GM23338 (cell line): ENCODE results near the gene RIOK1.

ENCODE experiments used
- CTCF ChIP-seq, 2 experiments: fragments of 200-600 bp in 1 of 2; sonication (generic) in 1 of 2; conservative IDR thresholded peaks; 2 replicates each; pipeline versions ENCODE4 v1.5.1 to v1.6.1; 2016 to 2017; ENCODE audit warnings: antibody characterized with exemption in 2 of 2, low read depth in 2 of 2, mild to moderate bottlenecking in 2 of 2, moderate library complexity in 1 of 2
- EZH2 ChIP-seq: fragments of 200-600 bp; sonication (generic); IDR thresholded peaks from one replicate; pipeline ENCODE4 v1.8.0; 2017; ENCODE audit warnings: antibody characterized with exemption, mild to moderate bottlenecking, low read depth; ENCODE audit not compliant: unreplicated experiment
- EZH2phosphoT487 ChIP-seq: fragments of 200-600 bp; sonication (generic); IDR thresholded peaks from one replicate; pipeline ENCODE4 v1.8.1; 2018; ENCODE audit warnings: antibody characterized with exemption; ENCODE audit not compliant: unreplicated experiment
- POLR2AphosphoS5 ChIP-seq: IDR thresholded peaks from 2 replicates; pipeline ENCODE4 v1.6.1; 2016; ENCODE audit warnings: antibody characterized with exemption, low read depth
- REST ChIP-seq: IDR thresholded peaks from one replicate; pipeline ENCODE4 v1.6.1; 2018; ENCODE audit warnings: antibody characterized with exemption; ENCODE audit not compliant: unreplicated experiment

- TF ChIP-seq CTCF (conservative IDR thresholded peaks at IDR 0.05; ENCODE audit: low read depth in 2 of 2) (no peak), EZH2phosphoT487 (no peak), POLR2AphosphoS5 (no peak), EZH2 (no peak), REST (no peak)
These were observed 21.2 kb downstream of the RIOK1 start for GRCh38 chr6:7410851-7411250.
